H1 (cell line): Measurements from ENCODE around the gene CHN2. TPM values are rescaled to one million over a fixed set of nuclear protein-coding genes. Genes with fewer than 3 reads are reported as not detected.

Source experiments
- ATF2 ChIP-seq: IDR thresholded peaks from 2 replicates; pipeline ENCODE4 v1.6.1; 2012; ENCODE audit warnings: low read length, inconsistent platforms
- CHD7 ChIP-seq: fragments of 300-600 bp; sonication (generic); IDR thresholded peaks from 2 replicates; pipeline ENCODE4 v1.7.1; 2012; ENCODE audit warnings: low read length, moderate library complexity, mild to moderate bottlenecking, inconsistent platforms; ENCODE audit not compliant: insufficient replicate concordance
- JUND ChIP-seq: IDR thresholded peaks from 2 replicates; pipeline ENCODE4 v1.6.1; 2011; ENCODE audit warnings: mild to moderate bottlenecking, improper control_type of control experiment, low read length
- polyA plus RNA-seq, 7 experiments: library from polyadenylated mRNA; depleted of rRNA in 3 of 7; stranded (reverse) in 5 of 7; unstranded in 2 of 7; fragments of >200 nt in 5 of 7; fragments of 200-250 nt in 2 of 7; gene quantifications; 1 replicate in 5 of 7; 2 replicates in 1 of 7; 4 replicates in 1 of 7; pipeline versions ENCODE4 v1.2.1 to v1.2.3, GENCODE V29; 2011 to 2013; ENCODE audit warnings: missing spikeins in 2 of 7, mixed read lengths in 2 of 7
- total RNA-seq: library from RNA; stranded (reverse); fragmentation: NEBNext Ultra II Directional; extraction: Animal tissue kit (Norgen Biotek cat#: 25700); gene quantifications from 2 replicates; pipeline ENCODE4 v1.2.1, GENCODE V29; 2021

Gene CHN2
- total and polyA plus RNA-seq, 2 of the 8 experiments (the other 6 are each of a cell fraction or from before 2014, with no cell fraction given): 2.9 to 4.8 TPM

GRCh38 chr7:29316926-29317325 is 122.4 kb downstream of the CHN2 start (continued):
- TF ChIP-seq CHD7 (no peak), ATF2 (no peak), JUND (no peak)
- TF ChIP-seq, all 59 proteins: peak for 0
